Nucleus accumbens (tissue), 56 donors: ENCODE results near the gene KLK6.

Source experiments
- DNase-seq, 56 donors: peaks; one replicate each; lab custom pipeline; 2025; lab: John Stamatoyannopoulos, UW

Gene KLK6

GRCh38 chr19:50959731-50960500 is 9.5 kb downstream of the KLK6 start:
- DNase-seq = no peak

- DNase-seq = no peak
These were observed 11.8 kb downstream of the KLK6 start for GRCh38 chr19:50957587-50957986.

GRCh38 chr19:50952910-50953309 is 16.5 kb downstream of the KLK6 start, which contains the start of gene KLK5:
TSS of gene KLK5 (minus strand) at chr19:50953038. CDS start at chr19:50952657, 381 bp downstream.
- no peak for DNase-seq

GRCh38 chr19:50949861-50950260 is 19.5 kb downstream of the KLK6 start:
- no peak for DNase-seq

GRCh38 chr19:50947123-50947522 is 22.3 kb downstream of the KLK6 start:
- DNase-seq = no peak

- DNase-seq = no peak
These were observed 24.6 kb downstream of the KLK6 start for GRCh38 chr19:50944795-50945194.

GRCh38 chr19:50943074-50943828 is 26.1 kb downstream of the KLK6 start:
- DNase-seq = no peak

- DNase-seq = no peak
These were observed 29.8 kb downstream of the KLK6 start for GRCh38 chr19:50939596-50939995.

GRCh38 chr19:50933640-50934039 is 35.8 kb downstream of the KLK6 start:
- DNase-seq = no peak

GRCh38 chr19:50932690-50933083 is 36.7 kb downstream of the KLK6 start:
- no peak for DNase-seq

- DNase-seq = no peak
These were observed 37.2 kb downstream of the KLK6 start for GRCh38 chr19:50932018-50932689.

- DNase-seq = no peak
These were observed 38.4 kb downstream of the KLK6 start for GRCh38 chr19:50931023-50931422.

GRCh38 chr19:50928831-50929230 is 40.6 kb downstream of the KLK6 start:
- DNase-seq = no peak

GRCh38 chr19:50926144-50926543 is 43.2 kb downstream of the KLK6 start:
- no peak for DNase-seq

GRCh38 chr19:50925734-50926133 is 43.7 kb downstream of the KLK6 start:
- no peak for DNase-seq

- no peak for DNase-seq
These were observed 44.8 kb downstream of the KLK6 start for GRCh38 chr19:50924586-50924985.

- DNase-seq = peak in 48 of 56 donors; percentile 3 to 79 (median 36)
These were observed 47.0 kb downstream of the KLK6 start for GRCh38 chr19:50922317-50922853.

- no peak for DNase-seq
These were observed 47.7 kb downstream of the KLK6 start for GRCh38 chr19:50921426-50922316.

GRCh38 chr19:50916069-50916468 is 53.3 kb downstream of the KLK6 start:
- DNase-seq = no peak
